GM19099 (cell line): ENCODE results near the gene WNT5B.

Experiments used
- POLR2A ChIP-seq: IDR thresholded peaks from 3 replicates; pipeline ENCODE4 v1.6.1; 2011; ENCODE audit warnings: low read depth; ENCODE audit not compliant: insufficient read length; ENCODE audit errors: extremely low read depth

The WNT5B gene

GRCh38 chr12:1628666-1629337, at the start of gene WNT5B:
Gene WNT5B, plus strand, starts transcription at chr12:1629231. Its CDS starts 2,124 bp downstream, at chr12:1631355.
- TF ChIP-seq POLR2A, result no peak

- no peak for TF ChIP-seq POLR2A
Measured at GRCh38 chr12:1579651-1580435, 49.2 kb upstream of the WNT5B start.

- no peak for TF ChIP-seq POLR2A
Measured at GRCh38 chr12:1580526-1580925, 48.5 kb upstream of the WNT5B start.

- TF ChIP-seq POLR2A, result no peak
Measured at GRCh38 chr12:1581973-1582708, 46.9 kb upstream of the WNT5B start.

- no peak for TF ChIP-seq POLR2A
Measured at GRCh38 chr12:1582709-1583050, 46.4 kb upstream of the WNT5B start.

- no peak for TF ChIP-seq POLR2A
Measured at GRCh38 chr12:1583421-1584078, 45.5 kb upstream of the WNT5B start.

- no peak for TF ChIP-seq POLR2A
Measured at GRCh38 chr12:1584326-1584725, 44.7 kb upstream of the WNT5B start.

- no peak for TF ChIP-seq POLR2A
Measured at GRCh38 chr12:1587927-1588574, 41.0 kb upstream of the WNT5B start.

GRCh38 chr12:1588575-1588947, 40.5 kb upstream of the WNT5B start:
- no peak for TF ChIP-seq POLR2A

- no peak for TF ChIP-seq POLR2A
Measured at GRCh38 chr12:1590221-1590979, 38.6 kb upstream of the WNT5B start.

GRCh38 chr12:1591034-1591433, 38.0 kb upstream of the WNT5B start:
- no peak for TF ChIP-seq POLR2A

- TF ChIP-seq POLR2A, result no peak
Measured at GRCh38 chr12:1591543-1591942, 37.5 kb upstream of the WNT5B start.

GRCh38 chr12:1592444-1593173, 36.4 kb upstream of the WNT5B start:
- peak; percentile 28 for TF ChIP-seq POLR2A

GRCh38 chr12:1593174-1594005, 35.6 kb upstream of the WNT5B start:
- no peak for TF ChIP-seq POLR2A

GRCh38 chr12:1594006-1594260, 35.1 kb upstream of the WNT5B start:
- no peak for TF ChIP-seq POLR2A
